Measurements from ENCODE around the gene LRRTM4.
"Not testable (repeated sequence)": the region's sequence is repeated elsewhere in the genome, so short reads cannot be mapped to it uniquely, and the experiment has no call there.

GRCh38 chr2:76697998-76698713 is 824.0 kb downstream of the LRRTM4 start:
- TF ChIP-seq CTCF (conservative IDR thresholded peaks at IDR 0.05; ENCODE audit: low read length); EZH2phosphoT487 (IDR thresholded peaks at IDR 0.05; ENCODE audit: borderline replicate concordance, low read depth, low read length): not testable (repeated sequence)
